ENCODE results near the gene TUSC1.
"Not testable (repeated sequence)": the region's sequence is repeated elsewhere in the genome, so short reads cannot be mapped to it uniquely, and the experiment has no call there.

The TUSC1 gene

GRCh38 chr9:25678147-25678666 is at the start of gene TUSC1:
TSS of gene TUSC1 (minus strand) at chr9:25678444. CDS start at chr9:25678312, 132 bp downstream.
- DNase-seq = peak; percentile 69

- no peak for DNase-seq
Observed at GRCh38 chr9:25726871-25727410, 48.7 kb upstream of the TUSC1 start.

- no peak for DNase-seq
Observed at GRCh38 chr9:25724424-25724823, 46.2 kb upstream of the TUSC1 start.

- DNase-seq = peak; percentile 39
Observed at GRCh38 chr9:25716220-25716872, 38.1 kb upstream of the TUSC1 start.

- DNase-seq = no peak
Observed at GRCh38 chr9:25709941-25710340, 31.7 kb upstream of the TUSC1 start.

GRCh38 chr9:25704800-25705199 is 26.6 kb upstream of the TUSC1 start:
- no peak for DNase-seq

- no peak for DNase-seq
Observed at GRCh38 chr9:25703701-25704357, 25.6 kb upstream of the TUSC1 start.

- DNase-seq = no peak
Observed at GRCh38 chr9:25702536-25702935, 24.3 kb upstream of the TUSC1 start.

- not testable (repeated sequence) for DNase-seq
Observed at GRCh38 chr9:25700899-25701298, 22.7 kb upstream of the TUSC1 start.

- no peak for DNase-seq
Observed at GRCh38 chr9:25700430-25700829, 22.2 kb upstream of the TUSC1 start.

- DNase-seq = no peak
Observed at GRCh38 chr9:25691786-25692185, 13.5 kb upstream of the TUSC1 start.

- DNase-seq = no peak
Observed at GRCh38 chr9:25684321-25684720, 6.1 kb upstream of the TUSC1 start.

GRCh38 chr9:25681266-25681665 is 3.0 kb upstream of the TUSC1 start:
- no peak for DNase-seq

GRCh38 chr9:25678846-25679360 is 659 bp upstream of the TUSC1 start:
- no peak for DNase-seq

GRCh38 chr9:25677301-25678146 is 720 bp downstream of the TUSC1 start:
- DNase-seq = peak; percentile 59

GRCh38 chr9:25675858-25676257 is 2.4 kb downstream of the TUSC1 start:
- DNase-seq = not testable (repeated sequence)

GRCh38 chr9:25658571-25658970 is 19.7 kb downstream of the TUSC1 start:
- DNase-seq = no peak

- no peak for DNase-seq
Observed at GRCh38 chr9:25654417-25654816, 23.8 kb downstream of the TUSC1 start.

- DNase-seq = no peak
Observed at GRCh38 chr9:25648116-25648515, 30.1 kb downstream of the TUSC1 start.

- DNase-seq = no peak
Observed at GRCh38 chr9:25636026-25636425, 42.2 kb downstream of the TUSC1 start.

- DNase-seq = no peak
Observed at GRCh38 chr9:25629231-25629630, 49.0 kb downstream of the TUSC1 start.
